Measurements from ENCODE around the gene PKP1. TPM values are rescaled to one million over a fixed set of nuclear protein-coding genes. Genes with fewer than 3 reads are reported as not detected.

PKP1 gene
- total RNA-seq, 1 experiment from 2014 or later: not detected

DNA sequence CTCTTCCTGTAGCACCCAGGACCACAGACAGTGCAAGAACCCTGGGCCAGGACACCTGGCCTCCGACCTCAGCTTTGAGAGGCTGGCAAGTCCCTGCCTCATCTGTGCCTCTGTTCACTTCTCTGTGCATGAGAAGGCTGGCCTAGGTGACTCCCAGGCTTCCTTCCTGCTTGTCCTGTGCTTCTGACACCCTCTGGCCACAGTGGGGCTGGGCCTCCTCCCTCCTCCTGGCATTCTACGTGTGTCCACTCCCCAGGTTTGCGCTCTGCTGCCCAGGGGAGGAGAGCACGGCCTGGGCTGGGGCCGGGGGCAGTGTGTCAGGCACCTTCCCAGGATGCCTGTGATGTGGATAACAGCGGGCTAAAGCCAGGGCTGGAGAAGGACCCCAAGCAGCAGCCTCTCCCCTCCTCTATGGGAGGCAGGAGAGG is 30.3 kb upstream of the PKP1 start:
- Histone ChIP-seq H3K9me3 (no peaks in the 10 kb centered on the region), H3K4me1 (no peaks in the 10 kb centered on the region), H3K36me3 (ENCODE audit: control insufficient read depth, insufficient read depth, low read length) (no peaks in the 10 kb centered on the region), H3K27me3 (replicated peaks; ENCODE audit: control insufficient read depth, insufficient read depth, low read length) (no peaks in the 10 kb centered on the region; the same call in 1 of the 2 replicates), H3K4me3 (ENCODE audit: low read depth, low read length) (no peak overlapping the region)
- Mint-ChIP-seq H3K36me3 (ENCODE audit: insufficient read depth, unreplicated experiment) (no peaks in the 10 kb centered on the region), H3K9me3 (ENCODE audit: unreplicated experiment) (no peaks in the 10 kb centered on the region), H3K4me1 (ENCODE audit: low read depth, unreplicated experiment) (no peaks in the 10 kb centered on the region), H3K27me3 (ENCODE audit: insufficient read depth, unreplicated experiment) (peaks cover 6% of the 10 kb centered on the region), H3K27ac (ENCODE audit: unreplicated experiment) (no peak overlapping the region), H3K4me3 (ENCODE audit: unreplicated experiment) (no peak overlapping the region)
- ChIA-PET POLR2A (no interaction called here), CTCF (no interaction called here)
- BruUV-seq (replicated peaks): no TSS peak
- DNase-seq: no peak
- TF ChIP-seq, protein P1, sequence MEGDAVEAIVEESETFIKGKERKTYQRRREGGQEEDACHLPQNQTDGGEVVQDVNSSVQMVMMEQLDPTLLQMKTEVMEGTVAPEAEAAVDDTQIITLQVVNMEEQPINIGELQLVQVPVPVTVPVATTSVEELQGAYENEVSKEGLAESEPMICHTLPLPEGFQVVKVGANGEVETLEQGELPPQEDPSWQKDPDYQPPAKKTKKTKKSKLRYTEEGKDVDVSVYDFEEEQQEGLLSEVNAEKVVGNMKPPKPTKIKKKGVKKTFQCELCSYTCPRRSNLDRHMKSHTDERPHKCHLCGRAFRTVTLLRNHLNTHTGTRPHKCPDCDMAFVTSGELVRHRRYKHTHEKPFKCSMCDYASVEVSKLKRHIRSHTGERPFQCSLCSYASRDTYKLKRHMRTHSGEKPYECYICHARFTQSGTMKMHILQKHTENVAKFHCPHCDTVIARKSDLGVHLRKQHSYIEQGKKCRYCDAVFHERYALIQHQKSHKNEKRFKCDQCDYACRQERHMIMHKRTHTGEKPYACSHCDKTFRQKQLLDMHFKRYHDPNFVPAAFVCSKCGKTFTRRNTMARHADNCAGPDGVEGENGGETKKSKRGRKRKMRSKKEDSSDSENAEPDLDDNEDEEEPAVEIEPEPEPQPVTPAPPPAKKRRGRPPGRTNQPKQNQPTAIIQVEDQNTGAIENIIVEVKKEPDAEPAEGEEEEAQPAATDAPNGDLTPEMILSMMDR (IDR thresholded peaks at IDR 0.05; ENCODE audit: insufficient read depth in 1 of 2, low read depth in 1 of 2, low read length in 1 of 2, severe bottlenecking in 1 of 2, unreplicated experiment in 1 of 2): no peak
- intact Hi-C loops (cut with micrococcal nuclease; ENCODE audit: unreplicated experiment): no loop called here

DNA sequence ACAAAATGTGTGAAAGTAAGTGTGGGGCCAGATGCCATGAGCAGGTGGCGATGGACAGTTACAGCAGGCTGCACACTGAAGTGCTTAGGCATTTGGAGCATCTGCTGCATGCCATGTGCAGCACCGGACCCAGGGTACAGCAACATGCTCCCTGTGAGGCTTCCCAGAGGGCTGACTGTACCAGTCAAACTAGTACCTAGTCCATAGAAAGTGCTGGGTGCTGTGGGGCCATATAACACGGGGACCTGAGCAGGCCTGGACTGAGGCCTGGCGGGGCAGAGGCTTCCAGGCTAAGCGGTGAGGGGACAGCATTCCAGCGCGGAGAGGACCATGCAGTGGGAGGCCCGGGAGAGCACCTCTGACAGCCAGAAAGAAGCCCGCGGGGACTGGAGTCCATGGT is 29.9 kb upstream of the PKP1 start:
- H3K36me3 Mint-ChIP-seq (ENCODE audit: insufficient read depth, unreplicated experiment): no peaks in the 10 kb centered on the region
- intact Hi-C loops (cut with micrococcal nuclease; ENCODE audit: unreplicated experiment): no loop called here
- ChIA-PET CTCF (interaction anchor here (1.0 to 2.4 kb wide), 3 partner anchors 93 to 122 kb away, joined by 3 to 25 read pairs (median 5); no protein-coding TSS in a partner anchor), POLR2A (no interaction called here)
- BruUV-seq (replicated peaks): no TSS peak
- no peak for DNase-seq
- H3K9me3 ChIP-seq: no peaks in the 10 kb centered on the region
- TF ChIP-seq, protein P1 (IDR thresholded peaks at IDR 0.05; ENCODE audit: insufficient read depth in 1 of 2, low read depth in 1 of 2, low read length in 1 of 2, severe bottlenecking in 1 of 2, unreplicated experiment in 1 of 2): no peak
- no peaks in the 10 kb centered on the region for H3K4me1 ChIP-seq
- H3K4me3 ChIP-seq (ENCODE audit: low read depth, low read length): no peak overlapping the region
- no peak overlapping the region for H3K27ac Mint-ChIP-seq (ENCODE audit: unreplicated experiment)
- peaks cover 6% of the 10 kb centered on the region for H3K27me3 Mint-ChIP-seq (ENCODE audit: insufficient read depth, unreplicated experiment)
- H3K9me3 Mint-ChIP-seq (ENCODE audit: unreplicated experiment): no peaks in the 10 kb centered on the region
- no peaks in the 10 kb centered on the region for H3K4me1 Mint-ChIP-seq (ENCODE audit: low read depth, unreplicated experiment)
- no peaks in the 10 kb centered on the region for H3K36me3 ChIP-seq (ENCODE audit: control insufficient read depth, insufficient read depth, low read length)
- H3K4me3 Mint-ChIP-seq (ENCODE audit: unreplicated experiment): no peak overlapping the region
- H3K27me3 ChIP-seq (replicated peaks; ENCODE audit: control insufficient read depth, insufficient read depth, low read length): no peaks in the 10 kb centered on the region; the same call in 1 of the 2 replicates

DNA sequence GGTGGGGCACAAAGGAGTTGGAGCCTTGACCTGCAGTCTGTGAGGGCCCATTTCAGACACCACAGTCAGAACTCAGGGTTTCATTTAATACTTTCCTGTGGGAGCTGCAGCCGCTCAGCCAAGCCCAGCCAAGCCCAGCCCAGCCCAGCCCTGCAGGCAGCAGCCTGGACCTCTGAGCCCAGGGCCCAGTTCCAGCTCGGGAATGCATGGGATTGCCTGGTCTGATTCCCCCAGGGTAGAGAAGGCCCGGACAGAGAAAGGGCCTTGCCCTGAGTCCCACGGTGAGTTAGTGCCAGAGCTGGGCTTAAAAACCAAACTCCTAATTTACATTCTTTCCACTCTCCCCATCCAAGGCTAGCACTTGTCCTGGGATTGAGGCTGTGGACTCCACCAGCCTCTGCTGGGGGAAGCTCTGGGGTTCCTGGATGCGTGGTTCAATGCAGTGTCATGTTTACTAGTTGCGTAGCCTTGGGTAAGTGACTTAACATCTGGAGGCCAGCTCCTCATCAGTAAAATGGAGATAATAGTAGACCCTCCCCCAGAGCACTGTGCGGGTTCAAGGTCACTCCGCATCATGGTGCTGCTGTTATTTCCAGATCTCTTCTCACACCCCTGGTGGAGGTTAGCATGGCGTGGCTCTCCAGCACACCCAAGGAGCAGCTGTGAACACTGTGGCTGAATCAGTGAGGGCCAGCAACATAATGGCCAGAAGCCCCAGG is 29.2 kb upstream of the PKP1 start:
- no peak overlapping the region for H3K27ac Mint-ChIP-seq (ENCODE audit: unreplicated experiment)

More for the DNA sequence above, 29.2 kb upstream of the PKP1 start:
- Mint-ChIP-seq H3K36me3 (ENCODE audit: insufficient read depth, unreplicated experiment) (no peaks in the 10 kb centered on the region), H3K4me1 (ENCODE audit: low read depth, unreplicated experiment) (no peaks in the 10 kb centered on the region), H3K9me3 (ENCODE audit: unreplicated experiment) (no peaks in the 10 kb centered on the region), H3K4me3 (ENCODE audit: unreplicated experiment) (no peak overlapping the region), H3K27me3 (ENCODE audit: insufficient read depth, unreplicated experiment) (peaks cover 6% of the 10 kb centered on the region)
- no peaks in the 10 kb centered on the region for H3K9me3 ChIP-seq
- H3K4me3 ChIP-seq (ENCODE audit: low read depth, low read length): no peak overlapping the region
- no peaks in the 10 kb centered on the region for H3K36me3 ChIP-seq (ENCODE audit: control insufficient read depth, insufficient read depth, low read length)
- intact Hi-C loops (cut with micrococcal nuclease; ENCODE audit: unreplicated experiment): loop anchor here (1.0 to 2.0 kb wide), 4 partner anchors 55 to 151 kb away; no protein-coding TSS in a partner anchor
- TF ChIP-seq, protein P1 (IDR thresholded peaks at IDR 0.05; ENCODE audit: insufficient read depth in 1 of 2, low read depth in 1 of 2, low read length in 1 of 2, severe bottlenecking in 1 of 2, unreplicated experiment in 1 of 2): no peak
- POLR2A ChIA-PET: interaction anchor here (0.6 kb wide), 1 partner anchor 226 kb away, joined by 5 read pairs; no protein-coding TSS in a partner anchor
- CTCF ChIA-PET: interaction anchor here (0.5 to 2.4 kb wide), 11 partner anchors 25 to 282 kb away, joined by 3 to 25 read pairs (median 3); partner anchors contain the start of gene PKP1
- H3K27me3 ChIP-seq (replicated peaks; ENCODE audit: control insufficient read depth, insufficient read depth, low read length): no peaks in the 10 kb centered on the region; the same call in 1 of the 2 replicates
- DNase-seq: no peak
- no peaks in the 10 kb centered on the region for H3K4me1 ChIP-seq
- no TSS peak for BruUV-seq (replicated peaks)
